HepG2 (cell line): ENCODE results near the gene SYNGAP1. TPM values are rescaled to one million over a fixed set of nuclear protein-coding genes. Genes with fewer than 3 reads are reported as not detected.

Source experiments
- ADNP ChIP-seq: sonication (generic); formaldehyde crosslinking; IDR thresholded peaks from 2 replicates; pipeline ENCODE4 v1.4.0; 2020; ENCODE audit warnings: missing genetic modification reagents
- DMAP1 ChIP-seq: IDR thresholded peaks from 2 replicates; pipeline ENCODE4 v1.6.1; 2016
- GATAD2A ChIP-seq: IDR thresholded peaks from 2 replicates; pipeline ENCODE4 v1.6.1; 2016
- HNRNPL ChIP-seq: fragments of 200-400 bp; formaldehyde crosslinking; IDR thresholded peaks from 2 replicates; pipeline ENCODE4 v1.6.1; 2017; ENCODE audit warnings: mild to moderate bottlenecking, low read depth, low read length
- ISX ChIP-seq: sonication (generic); formaldehyde crosslinking; conservative IDR thresholded peaks from 2 replicates; pipeline ENCODE4 v1.5.0; 2020; ENCODE audit warnings: missing genetic modification reagents
- KAT2B ChIP-seq: fragments of 150-350 bp; IDR thresholded peaks from 2 replicates; pipeline ENCODE4 v1.6.1; 2014; ENCODE audit warnings: low read depth, low read length, borderline replicate concordance
- ZNF337 ChIP-seq: sonication (generic); formaldehyde crosslinking; IDR thresholded peaks from 2 replicates; pipeline ENCODE4 v1.5.1; 2020; ENCODE audit warnings: missing genetic modification reagents, low read depth, mild to moderate bottlenecking, borderline replicate concordance
- ZNF552 ChIP-seq: sonication (generic); formaldehyde crosslinking; IDR thresholded peaks from 2 replicates; pipeline ENCODE4 v1.9.0; 2022; ENCODE audit warnings: missing genetic modification reagents, mild to moderate bottlenecking, borderline replicate concordance
- ZNF773 ChIP-seq: sonication (generic); formaldehyde crosslinking; IDR thresholded peaks from 2 replicates; pipeline ENCODE4 v1.4.0; 2020; ENCODE audit warnings: missing genetic modification reagents, borderline replicate concordance
- ZZZ3 ChIP-seq: sonication (generic); formaldehyde crosslinking; IDR thresholded peaks from 2 replicates; pipeline ENCODE4 v1.4.0; 2020; ENCODE audit warnings: missing genetic modification reagents, mild to moderate bottlenecking, borderline replicate concordance
- polyA plus RNA-seq, 8 experiments: library from polyadenylated mRNA; depleted of rRNA in 3 of 8; stranded (reverse) in 7 of 8; unstranded in 1 of 8; fragments of >200 nt; fragmentation: Illumina TruSeq in 4 of 8; extraction: Trizol in 4 of 8; gene quantifications; 2 replicates each; pipeline versions ENCODE4 v1.2.1 to v1.2.3, GENCODE V29; 2011 to 2016; ENCODE audit warnings: low read depth in 4 of 8, missing spikeins in 1 of 8, mixed read lengths in 1 of 8; ENCODE audit not compliant: insufficient read depth in 1 of 8
- total RNA-seq, 5 experiments: library from RNA; depleted of rRNA; stranded (reverse); fragments of >200 nt; fragmentation: Illumina TruSeq; extraction: Trizol; gene quantifications; 2 replicates each; pipeline ENCODE4 v1.2.3, GENCODE V29; 2016; ENCODE audit warnings: low read depth in 1 of 5
- TF ChIP-seq, protein P1 (sequence below): sonication (generic); formaldehyde crosslinking; IDR thresholded peaks from 2 replicates; pipeline ENCODE4 v1.9.0; 2021; ENCODE audit warnings: missing genetic modification reagents, mild to moderate bottlenecking, borderline replicate concordance
- TF ChIP-seq, protein P2 (sequence below): sonication (generic); formaldehyde crosslinking; IDR thresholded peaks from 2 replicates; pipeline ENCODE4 v1.4.0; 2020; ENCODE audit warnings: low read depth, missing genetic modification reagents
- TF ChIP-seq, protein P3 (sequence below): sonication (generic); formaldehyde crosslinking; IDR thresholded peaks from 2 replicates; pipeline ENCODE4 v1.4.0; 2020; ENCODE audit warnings: mild to moderate bottlenecking, missing genetic modification reagents, borderline replicate concordance
- TF ChIP-seq, protein P4 (sequence below): sonication (generic); formaldehyde crosslinking; IDR thresholded peaks from 2 replicates; pipeline ENCODE4 v1.4.0; 2020; ENCODE audit warnings: missing genetic modification reagents, borderline replicate concordance

SYNGAP1 gene
- total and polyA plus RNA-seq, 2 of the 13 experiments (the other 11 are each of a cell fraction or from before 2014, with no cell fraction given): 0.75 to 1.1 TPM

DNA sequence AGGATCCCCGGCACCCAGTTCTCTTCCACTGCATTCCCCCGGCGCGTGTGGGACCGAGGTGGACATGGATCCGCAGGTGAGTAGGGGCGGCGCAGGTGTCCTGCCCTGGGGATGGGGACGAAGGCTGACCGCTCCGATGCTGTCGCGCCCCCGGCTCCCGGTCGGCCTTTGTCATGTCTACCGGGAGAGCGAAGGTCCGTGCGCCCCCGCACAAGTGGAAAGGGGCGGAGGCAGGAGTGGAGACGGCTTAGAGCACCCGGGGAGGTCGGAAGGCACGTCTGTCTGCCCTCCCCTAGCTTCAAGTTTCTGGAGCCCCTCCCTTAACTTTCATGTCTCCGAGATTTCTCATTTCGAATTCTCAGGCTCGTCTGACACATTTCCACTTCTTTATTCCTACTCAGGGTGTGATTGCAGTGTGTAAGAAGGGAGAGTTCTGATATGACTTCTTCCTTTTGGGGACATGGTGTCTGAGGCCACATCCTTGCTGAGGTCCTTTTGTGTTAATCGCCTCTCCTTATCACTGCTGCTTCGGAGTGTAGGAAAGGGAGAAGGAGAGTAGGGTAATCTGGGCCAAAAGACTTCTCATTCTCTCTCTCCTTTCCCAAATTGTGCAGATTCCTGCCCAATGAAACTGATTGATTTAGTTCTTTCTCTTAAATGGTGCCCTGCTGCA is 27.8 kb upstream of the SYNGAP1 start (continued):
- TF ChIP-seq, protein P1, sequence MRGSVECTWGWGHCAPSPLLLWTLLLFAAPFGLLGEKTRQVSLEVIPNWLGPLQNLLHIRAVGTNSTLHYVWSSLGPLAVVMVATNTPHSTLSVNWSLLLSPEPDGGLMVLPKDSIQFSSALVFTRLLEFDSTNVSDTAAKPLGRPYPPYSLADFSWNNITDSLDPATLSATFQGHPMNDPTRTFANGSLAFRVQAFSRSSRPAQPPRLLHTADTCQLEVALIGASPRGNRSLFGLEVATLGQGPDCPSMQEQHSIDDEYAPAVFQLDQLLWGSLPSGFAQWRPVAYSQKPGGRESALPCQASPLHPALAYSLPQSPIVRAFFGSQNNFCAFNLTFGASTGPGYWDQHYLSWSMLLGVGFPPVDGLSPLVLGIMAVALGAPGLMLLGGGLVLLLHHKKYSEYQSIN (CRISPR knock-in tag): no peak
- no peak for TF ChIP-seq HNRNPL
- no peak for TF ChIP-seq ZNF337 (CRISPR knock-in tag)
- TF ChIP-seq KAT2B: no peak
- TF ChIP-seq ZZZ3 (CRISPR knock-in tag): 0 out of 2 replicates have a peak, but pooled peaks have one; percentile 15
- TF ChIP-seq DMAP1: 0 out of 2 replicates have a peak, but pooled peaks have one; percentile 10
- TF ChIP-seq GATAD2A (CRISPR knock-in tag): no peak
- TF ChIP-seq ISX (CRISPR knock-in tag): 0 out of 2 replicates have a peak, but pooled peaks have one; percentile 77
- TF ChIP-seq, protein P2, sequence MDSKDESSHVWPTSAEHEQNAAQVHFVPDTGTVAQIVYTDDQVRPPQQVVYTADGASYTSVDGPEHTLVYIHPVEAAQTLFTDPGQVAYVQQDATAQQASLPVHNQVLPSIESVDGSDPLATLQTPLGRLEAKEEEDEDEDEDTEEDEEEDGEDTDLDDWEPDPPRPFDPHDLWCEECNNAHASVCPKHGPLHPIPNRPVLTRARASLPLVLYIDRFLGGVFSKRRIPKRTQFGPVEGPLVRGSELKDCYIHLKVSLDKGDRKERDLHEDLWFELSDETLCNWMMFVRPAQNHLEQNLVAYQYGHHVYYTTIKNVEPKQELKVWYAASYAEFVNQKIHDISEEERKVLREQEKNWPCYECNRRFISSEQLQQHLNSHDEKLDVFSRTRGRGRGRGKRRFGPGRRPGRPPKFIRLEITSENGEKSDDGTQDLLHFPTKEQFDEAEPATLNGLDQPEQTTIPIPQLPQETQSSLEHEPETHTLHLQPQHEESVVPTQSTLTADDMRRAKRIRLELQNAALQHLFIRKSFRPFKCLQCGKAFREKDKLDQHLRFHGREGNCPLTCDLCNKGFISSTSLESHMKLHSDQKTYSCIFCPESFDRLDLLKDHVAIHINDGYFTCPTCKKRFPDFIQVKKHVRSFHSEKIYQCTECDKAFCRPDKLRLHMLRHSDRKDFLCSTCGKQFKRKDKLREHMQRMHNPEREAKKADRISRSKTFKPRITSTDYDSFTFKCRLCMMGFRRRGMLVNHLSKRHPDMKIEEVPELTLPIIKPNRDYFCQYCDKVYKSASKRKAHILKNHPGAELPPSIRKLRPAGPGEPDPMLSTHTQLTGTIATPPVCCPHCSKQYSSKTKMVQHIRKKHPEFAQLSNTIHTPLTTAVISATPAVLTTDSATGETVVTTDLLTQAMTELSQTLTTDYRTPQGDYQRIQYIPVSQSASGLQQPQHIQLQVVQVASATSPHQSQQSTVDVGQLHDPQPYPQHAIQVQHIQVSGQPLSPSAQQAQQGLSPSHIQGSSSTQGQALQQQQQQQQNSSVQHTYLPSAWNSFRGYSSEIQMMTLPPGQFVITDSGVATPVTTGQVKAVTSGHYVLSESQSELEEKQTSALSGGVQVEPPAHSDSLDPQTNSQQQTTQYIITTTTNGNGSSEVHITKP (CRISPR knock-in tag): no peak
- TF ChIP-seq, protein P3, sequence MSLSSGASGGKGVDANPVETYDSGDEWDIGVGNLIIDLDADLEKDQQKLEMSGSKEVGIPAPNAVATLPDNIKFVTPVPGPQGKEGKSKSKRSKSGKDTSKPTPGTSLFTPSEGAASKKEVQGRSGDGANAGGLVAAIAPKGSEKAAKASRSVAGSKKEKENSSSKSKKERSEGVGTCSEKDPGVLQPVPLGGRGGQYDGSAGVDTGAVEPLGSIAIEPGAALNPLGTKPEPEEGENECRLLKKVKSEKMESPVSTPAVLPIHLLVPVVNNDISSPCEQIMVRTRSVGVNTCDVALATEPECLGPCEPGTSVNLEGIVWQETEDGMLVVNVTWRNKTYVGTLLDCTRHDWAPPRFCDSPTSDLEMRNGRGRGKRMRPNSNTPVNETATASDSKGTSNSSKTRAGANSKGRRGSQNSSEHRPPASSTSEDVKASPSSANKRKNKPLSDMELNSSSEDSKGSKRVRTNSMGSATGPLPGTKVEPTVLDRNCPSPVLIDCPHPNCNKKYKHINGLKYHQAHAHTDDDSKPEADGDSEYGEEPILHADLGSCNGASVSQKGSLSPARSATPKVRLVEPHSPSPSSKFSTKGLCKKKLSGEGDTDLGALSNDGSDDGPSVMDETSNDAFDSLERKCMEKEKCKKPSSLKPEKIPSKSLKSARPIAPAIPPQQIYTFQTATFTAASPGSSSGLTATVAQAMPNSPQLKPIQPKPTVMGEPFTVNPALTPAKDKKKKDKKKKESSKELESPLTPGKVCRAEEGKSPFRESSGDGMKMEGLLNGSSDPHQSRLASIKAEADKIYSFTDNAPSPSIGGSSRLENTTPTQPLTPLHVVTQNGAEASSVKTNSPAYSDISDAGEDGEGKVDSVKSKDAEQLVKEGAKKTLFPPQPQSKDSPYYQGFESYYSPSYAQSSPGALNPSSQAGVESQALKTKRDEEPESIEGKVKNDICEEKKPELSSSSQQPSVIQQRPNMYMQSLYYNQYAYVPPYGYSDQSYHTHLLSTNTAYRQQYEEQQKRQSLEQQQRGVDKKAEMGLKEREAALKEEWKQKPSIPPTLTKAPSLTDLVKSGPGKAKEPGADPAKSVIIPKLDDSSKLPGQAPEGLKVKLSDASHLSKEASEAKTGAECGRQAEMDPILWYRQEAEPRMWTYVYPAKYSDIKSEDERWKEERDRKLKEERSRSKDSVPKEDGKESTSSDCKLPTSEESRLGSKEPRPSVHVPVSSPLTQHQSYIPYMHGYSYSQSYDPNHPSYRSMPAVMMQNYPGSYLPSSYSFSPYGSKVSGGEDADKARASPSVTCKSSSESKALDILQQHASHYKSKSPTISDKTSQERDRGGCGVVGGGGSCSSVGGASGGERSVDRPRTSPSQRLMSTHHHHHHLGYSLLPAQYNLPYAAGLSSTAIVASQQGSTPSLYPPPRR (CRISPR knock-in tag): no peak
- TF ChIP-seq ZNF773 (CRISPR knock-in tag): no peak
- TF ChIP-seq, protein P4, sequence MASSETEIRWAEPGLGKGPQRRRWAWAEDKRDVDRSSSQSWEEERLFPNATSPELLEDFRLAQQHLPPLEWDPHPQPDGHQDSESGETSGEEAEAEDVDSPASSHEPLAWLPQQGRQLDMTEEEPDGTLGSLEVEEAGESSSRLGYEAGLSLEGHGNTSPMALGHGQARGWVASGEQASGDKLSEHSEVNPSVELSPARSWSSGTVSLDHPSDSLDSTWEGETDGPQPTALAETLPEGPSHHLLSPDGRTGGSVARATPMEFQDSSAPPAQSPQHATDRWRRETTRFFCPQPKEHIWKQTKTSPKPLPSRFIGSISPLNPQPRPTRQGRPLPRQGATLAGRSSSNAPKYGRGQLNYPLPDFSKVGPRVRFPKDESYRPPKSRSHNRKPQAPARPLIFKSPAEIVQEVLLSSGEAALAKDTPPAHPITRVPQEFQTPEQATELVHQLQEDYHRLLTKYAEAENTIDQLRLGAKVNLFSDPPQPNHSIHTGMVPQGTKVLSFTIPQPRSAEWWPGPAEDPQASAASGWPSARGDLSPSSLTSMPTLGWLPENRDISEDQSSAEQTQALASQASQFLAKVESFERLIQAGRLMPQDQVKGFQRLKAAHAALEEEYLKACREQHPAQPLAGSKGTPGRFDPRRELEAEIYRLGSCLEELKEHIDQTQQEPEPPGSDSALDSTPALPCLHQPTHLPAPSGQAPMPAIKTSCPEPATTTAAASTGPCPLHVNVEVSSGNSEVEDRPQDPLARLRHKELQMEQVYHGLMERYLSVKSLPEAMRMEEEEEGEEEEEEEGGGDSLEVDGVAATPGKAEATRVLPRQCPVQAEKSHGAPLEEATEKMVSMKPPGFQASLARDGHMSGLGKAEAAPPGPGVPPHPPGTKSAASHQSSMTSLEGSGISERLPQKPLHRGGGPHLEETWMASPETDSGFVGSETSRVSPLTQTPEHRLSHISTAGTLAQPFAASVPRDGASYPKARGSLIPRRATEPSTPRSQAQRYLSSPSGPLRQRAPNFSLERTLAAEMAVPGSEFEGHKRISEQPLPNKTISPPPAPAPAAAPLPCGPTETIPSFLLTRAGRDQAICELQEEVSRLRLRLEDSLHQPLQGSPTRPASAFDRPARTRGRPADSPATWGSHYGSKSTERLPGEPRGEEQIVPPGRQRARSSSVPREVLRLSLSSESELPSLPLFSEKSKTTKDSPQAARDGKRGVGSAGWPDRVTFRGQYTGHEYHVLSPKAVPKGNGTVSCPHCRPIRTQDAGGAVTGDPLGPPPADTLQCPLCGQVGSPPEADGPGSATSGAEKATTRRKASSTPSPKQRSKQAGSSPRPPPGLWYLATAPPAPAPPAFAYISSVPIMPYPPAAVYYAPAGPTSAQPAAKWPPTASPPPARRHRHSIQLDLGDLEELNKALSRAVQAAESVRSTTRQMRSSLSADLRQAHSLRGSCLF (CRISPR knock-in tag): no peak
- 0 out of 2 replicates have a peak, but pooled peaks have one; percentile 15 for TF ChIP-seq ADNP (CRISPR knock-in tag)
- TF ChIP-seq ZNF552: no peak
